ENCODE measurements around the gene EVC. TPM values are rescaled to one million over a fixed set of nuclear protein-coding genes. Genes with fewer than 3 reads are reported as not detected.

EVC gene
- total and polyA plus RNA-seq, 9 donors = 16.4 to 63.5 (median 47.6) TPM

DNA sequence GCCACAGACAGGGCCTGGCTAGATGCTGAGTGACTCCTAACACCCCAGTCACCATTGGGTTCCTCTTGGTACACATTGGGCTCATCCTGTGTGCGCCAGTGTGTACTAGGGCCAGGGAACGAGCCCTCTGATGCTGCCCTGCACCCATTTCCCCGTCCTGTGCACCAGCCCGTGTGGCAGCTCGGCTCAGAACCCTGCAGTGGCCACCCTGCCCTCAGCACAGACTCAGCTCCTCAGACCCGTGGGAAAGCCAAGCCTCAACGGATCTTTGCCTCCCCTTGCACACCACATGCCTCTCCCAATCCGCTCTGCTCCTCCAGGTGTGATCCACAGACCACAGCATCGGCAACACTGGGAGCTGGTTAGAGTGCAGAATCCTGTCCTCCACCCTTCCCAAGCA lies 38.6 kb downstream of the EVC start:
- DNase-seq = no peak
- Histone ChIP-seq H3K4me1 (ENCODE audit: insufficient read depth) (no peaks in the 10 kb centered on the region), H3K27me3 (no peaks in the 10 kb centered on the region), H3K9me3 (no peaks in the 10 kb centered on the region), H3K4me3 (no peak overlapping the region), H3K27ac (no peak overlapping the region), H3K36me3 (no peaks in the 10 kb centered on the region)
- WGBS, 3 donors = 84 to 87% (median 87%) methylated on average over 9 of the region's 9 CpGs
- intact Hi-C loops (cut with DNase I) = no loop called here
- TF ChIP-seq POLR2A (IDR thresholded peaks at IDR 0.05) = no peak
- TF ChIP-seq, protein P1, sequence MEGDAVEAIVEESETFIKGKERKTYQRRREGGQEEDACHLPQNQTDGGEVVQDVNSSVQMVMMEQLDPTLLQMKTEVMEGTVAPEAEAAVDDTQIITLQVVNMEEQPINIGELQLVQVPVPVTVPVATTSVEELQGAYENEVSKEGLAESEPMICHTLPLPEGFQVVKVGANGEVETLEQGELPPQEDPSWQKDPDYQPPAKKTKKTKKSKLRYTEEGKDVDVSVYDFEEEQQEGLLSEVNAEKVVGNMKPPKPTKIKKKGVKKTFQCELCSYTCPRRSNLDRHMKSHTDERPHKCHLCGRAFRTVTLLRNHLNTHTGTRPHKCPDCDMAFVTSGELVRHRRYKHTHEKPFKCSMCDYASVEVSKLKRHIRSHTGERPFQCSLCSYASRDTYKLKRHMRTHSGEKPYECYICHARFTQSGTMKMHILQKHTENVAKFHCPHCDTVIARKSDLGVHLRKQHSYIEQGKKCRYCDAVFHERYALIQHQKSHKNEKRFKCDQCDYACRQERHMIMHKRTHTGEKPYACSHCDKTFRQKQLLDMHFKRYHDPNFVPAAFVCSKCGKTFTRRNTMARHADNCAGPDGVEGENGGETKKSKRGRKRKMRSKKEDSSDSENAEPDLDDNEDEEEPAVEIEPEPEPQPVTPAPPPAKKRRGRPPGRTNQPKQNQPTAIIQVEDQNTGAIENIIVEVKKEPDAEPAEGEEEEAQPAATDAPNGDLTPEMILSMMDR (IDR thresholded peaks at IDR 0.05) = no peak
- TF ChIP-seq EP300 (IDR thresholded peaks at IDR 0.05) = no peak

DNA sequence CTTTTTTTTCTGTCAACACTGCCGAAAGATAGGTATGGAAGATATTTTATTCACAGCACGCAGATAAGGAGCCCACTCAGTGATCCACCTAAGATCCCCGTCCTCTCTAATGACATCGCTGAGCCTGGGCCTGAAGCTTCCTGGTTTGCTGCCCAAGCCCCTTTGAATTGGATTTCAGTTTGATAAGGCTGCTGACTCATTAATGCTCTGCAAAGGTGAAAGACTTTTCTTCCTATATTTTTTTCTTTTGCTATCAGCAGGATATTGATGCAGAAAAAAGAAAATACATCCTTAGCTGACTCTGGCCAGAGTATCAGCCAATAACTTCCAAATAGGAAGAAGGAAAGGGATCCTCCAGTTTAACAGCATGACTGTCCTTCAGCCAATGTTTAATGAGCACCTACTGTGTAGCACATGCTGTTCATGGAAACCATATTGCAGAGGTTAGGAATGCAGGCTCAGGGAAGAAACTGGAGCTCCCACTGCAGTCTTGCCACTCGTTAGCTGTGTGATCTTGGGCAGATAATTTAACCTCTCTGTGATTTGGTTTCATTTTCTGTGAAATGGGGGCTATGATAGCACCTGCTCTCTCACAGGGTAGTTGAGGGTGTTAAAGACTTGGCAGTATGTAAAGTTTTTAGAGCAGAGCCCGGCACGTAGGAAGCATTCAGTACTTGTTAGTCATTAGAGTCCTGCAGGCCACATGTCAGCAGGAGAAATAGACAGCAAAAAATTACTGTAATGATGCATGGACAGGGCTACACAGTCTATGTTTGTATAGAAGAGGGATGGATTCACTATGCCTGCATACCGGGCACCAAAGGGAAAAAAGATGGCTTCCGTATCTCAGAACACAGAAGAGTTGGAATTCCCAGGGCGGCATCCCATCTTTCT lies 39.3 kb downstream of the EVC start:
- Histone ChIP-seq H3K27ac (no peak overlapping the region), H3K4me3 (no peak overlapping the region), H3K9me3 (no peaks in the 10 kb centered on the region), H3K4me1 (ENCODE audit: insufficient read depth) (no peaks in the 10 kb centered on the region), H3K27me3 (no peaks in the 10 kb centered on the region), H3K36me3 (no peaks in the 10 kb centered on the region)
- WGBS, 3 donors = 90 to 95% (median 93%) methylated on average over 10 of the region's 10 CpGs
- intact Hi-C loops (cut with DNase I) = no loop called here
- TF ChIP-seq EP300 (IDR thresholded peaks at IDR 0.05) = no peak
- TF ChIP-seq, protein P1 (IDR thresholded peaks at IDR 0.05) = no peak
- no peak for TF ChIP-seq POLR2A (IDR thresholded peaks at IDR 0.05)
- no peak for DNase-seq

DNA sequence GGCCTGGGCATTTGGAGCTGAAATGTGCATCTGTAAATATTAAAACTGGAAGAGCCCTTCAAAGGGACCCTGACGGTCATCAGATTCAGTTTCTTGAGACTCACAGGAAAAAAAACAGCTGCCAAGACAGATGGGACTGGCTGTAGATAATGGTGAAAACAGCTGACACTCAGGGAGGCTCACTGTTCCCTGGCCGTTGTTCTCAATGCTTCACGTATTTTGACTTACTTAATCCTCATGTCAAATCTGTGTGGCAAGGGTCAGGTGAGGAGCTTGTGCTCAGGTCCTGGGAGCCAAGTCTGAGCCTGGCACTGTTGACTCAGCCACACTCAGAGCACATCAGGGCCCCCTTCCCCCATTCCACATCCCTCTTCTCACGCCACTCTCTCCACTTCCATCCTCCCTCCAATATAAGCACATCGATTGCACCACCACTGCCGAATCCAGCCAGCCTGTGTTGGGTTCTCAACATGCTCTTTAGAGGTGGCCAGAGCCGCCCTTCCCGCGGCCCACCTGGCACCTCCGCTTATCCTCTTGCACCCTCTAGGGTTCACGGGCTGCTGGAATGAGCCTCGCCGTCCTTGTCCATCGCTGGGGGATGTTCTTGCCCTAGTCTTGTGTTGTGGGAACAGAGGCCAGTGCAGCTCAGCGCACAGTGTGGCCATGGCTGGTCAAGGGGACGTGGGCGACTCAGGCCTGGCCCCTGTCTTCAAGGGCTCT lies 40.1 kb downstream of the EVC start:
- H3K9me3 ChIP-seq = no peaks in the 10 kb centered on the region
- intact Hi-C loops (cut with DNase I) = no loop called here
- no peaks in the 10 kb centered on the region for H3K36me3 ChIP-seq
- no peaks in the 10 kb centered on the region for H3K4me1 ChIP-seq (ENCODE audit: insufficient read depth)
- H3K27ac ChIP-seq = no peak overlapping the region
- H3K27me3 ChIP-seq = no peaks in the 10 kb centered on the region
- TF ChIP-seq EP300 (IDR thresholded peaks at IDR 0.05) (no peak), POLR2A (IDR thresholded peaks at IDR 0.05) (no peak)
- TF ChIP-seq, protein P1 (IDR thresholded peaks at IDR 0.05) = no peak
- 79 to 82% (median 80%) methylated on average over 17 of the region's 17 CpGs for WGBS, 3 donors
- H3K4me3 ChIP-seq = no peak overlapping the region
- DNase-seq = no peak

DNA sequence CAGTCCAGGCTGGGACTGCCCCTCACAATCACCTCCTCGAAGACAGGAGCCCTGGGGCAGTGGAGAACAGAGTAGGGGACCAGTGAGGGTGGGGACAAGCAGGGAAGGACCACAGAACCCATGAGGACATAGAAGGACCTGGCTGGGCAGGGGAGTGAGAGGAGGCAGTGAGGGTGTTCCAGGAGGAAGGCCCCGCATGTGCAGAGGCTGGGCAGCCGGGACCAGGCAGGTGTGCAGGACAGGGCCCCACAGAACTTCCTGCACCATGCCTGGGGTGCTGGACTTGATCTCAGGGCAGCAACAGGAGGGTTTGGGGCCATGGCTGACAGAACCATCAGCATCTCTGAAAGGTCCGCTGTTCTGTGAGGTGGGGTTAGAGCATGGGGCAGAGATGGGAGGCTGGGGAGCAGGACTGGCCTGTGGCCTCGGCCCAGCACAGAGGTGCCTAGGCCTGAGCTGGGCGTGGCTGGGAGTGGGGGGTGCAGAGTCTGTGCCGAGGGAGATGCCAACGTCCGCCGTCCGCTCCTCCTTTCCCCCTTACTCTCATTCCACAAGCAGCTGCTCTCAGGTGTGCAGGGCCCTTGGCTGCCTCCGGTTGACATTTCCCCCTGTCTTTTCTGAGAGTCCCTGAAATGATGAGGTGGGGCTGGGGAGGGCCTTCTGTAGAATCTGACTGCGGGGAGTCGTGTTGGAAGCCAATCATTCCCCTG lies 40.8 kb downstream of the EVC start:
- no peak overlapping the region for H3K27ac ChIP-seq
- 81 to 83% (median 81%) methylated on average over 14 of the region's 14 CpGs for WGBS, 3 donors
- intact Hi-C loops (cut with DNase I) = no loop called here
- no peak overlapping the region for H3K4me3 ChIP-seq
- H3K9me3 ChIP-seq = no peaks in the 10 kb centered on the region
- peaks cover 3% of the 10 kb centered on the region for H3K36me3 ChIP-seq
- TF ChIP-seq POLR2A (IDR thresholded peaks at IDR 0.05) (no peak), EP300 (IDR thresholded peaks at IDR 0.05) (no peak)
- TF ChIP-seq, protein P1 (IDR thresholded peaks at IDR 0.05) = no peak
- no peaks in the 10 kb centered on the region for H3K4me1 ChIP-seq (ENCODE audit: insufficient read depth)
- no peak for DNase-seq
- H3K27me3 ChIP-seq = no peaks in the 10 kb centered on the region
